ENCODE measurements around the gene ADGRB2. TPM values are rescaled to one million over a fixed set of nuclear protein-coding genes. Genes with fewer than 3 reads are reported as not detected.
A peak's percentile ranks its signal among the peaks of the same experiment; 100 is the strongest.

Gene ADGRB2
- total and polyA plus RNA-seq, 2 donors from 2014 or later = 3.2 to 5.3 TPM

GRCh38 chr1:31735571-31735970 lies 28.6 kb downstream of the ADGRB2 start:
- Histone ChIP-seq H3K4me1 (ENCODE audit: control insufficient read depth in 2 of 3, insufficient read depth in 2 of 3, low read depth in 1 of 3, low read length in 3 of 3) (no peaks in the 10 kb centered on the region), H3K4me3 (ENCODE audit: low read length in 3 of 3) (no peak overlapping the region), H3K36me3 (ENCODE audit: control insufficient read depth in 2 of 3, insufficient read depth in 3 of 3, low read length in 3 of 3) (no peaks in the 10 kb centered on the region), H3K27me3 (ENCODE audit: control insufficient read depth, insufficient read depth, low read length) (no peaks in the 10 kb centered on the region), H3K27ac (ENCODE audit: low read depth in 2 of 2, low read length in 2 of 2) (no peak overlapping the region), H3K9ac (ENCODE audit: low read length in 3 of 3) (no peak overlapping the region), H3K9me3 (ENCODE audit: control insufficient read depth in 2 of 3, insufficient read depth in 1 of 3, low read length in 3 of 3) (no peaks in the 10 kb centered on the region)
- no peak for TF ChIP-seq CTCF (IDR thresholded peaks at IDR 0.05; ENCODE audit: borderline replicate concordance, extremely low read depth, insufficient read depth)
- no peak for FAIRE-seq
- intact Hi-C loops (cut with DNase I) = no loop called here
- no peak for DNase-seq

- Histone ChIP-seq H3K36me3 (ENCODE audit: control insufficient read depth in 2 of 3, insufficient read depth in 3 of 3, low read length in 3 of 3) (no peaks in the 10 kb centered on the region), H3K4me1 (ENCODE audit: control insufficient read depth in 2 of 3, insufficient read depth in 2 of 3, low read depth in 1 of 3, low read length in 3 of 3) (no peaks in the 10 kb centered on the region), H3K27me3 (ENCODE audit: control insufficient read depth, insufficient read depth, low read length) (no peaks in the 10 kb centered on the region), H3K4me3 (ENCODE audit: low read length in 3 of 3) (no peak overlapping the region), H3K27ac (ENCODE audit: low read depth in 2 of 2, low read length in 2 of 2) (no peak overlapping the region), H3K9me3 (ENCODE audit: control insufficient read depth in 2 of 3, insufficient read depth in 1 of 3, low read length in 3 of 3) (no peaks in the 10 kb centered on the region), H3K9ac (ENCODE audit: low read length in 3 of 3) (no peak overlapping the region)
- DNase-seq = peak in 1 of 5 donors; percentile 31
- FAIRE-seq = no peak
- intact Hi-C loops (cut with DNase I) = no loop called here
- TF ChIP-seq CTCF (IDR thresholded peaks at IDR 0.05; ENCODE audit: borderline replicate concordance, extremely low read depth, insufficient read depth) = no peak
Observed at GRCh38 chr1:31734582-31735107, 29.5 kb downstream of the ADGRB2 start.

- DNase-seq (no peak), FAIRE-seq (no peak)
- Histone ChIP-seq H3K36me3 (ENCODE audit: control insufficient read depth in 2 of 3, insufficient read depth in 3 of 3, low read length in 3 of 3) (no peaks in the 10 kb centered on the region), H3K4me3 (ENCODE audit: low read length in 3 of 3) (no peak overlapping the region), H3K4me1 (ENCODE audit: control insufficient read depth in 2 of 3, insufficient read depth in 2 of 3, low read depth in 1 of 3, low read length in 3 of 3) (no peaks in the 10 kb centered on the region), H3K27me3 (ENCODE audit: control insufficient read depth, insufficient read depth, low read length) (no peaks in the 10 kb centered on the region), H3K9me3 (ENCODE audit: control insufficient read depth in 2 of 3, insufficient read depth in 1 of 3, low read length in 3 of 3) (no peaks in the 10 kb centered on the region), H3K9ac (ENCODE audit: low read length in 3 of 3) (no peak overlapping the region), H3K27ac (ENCODE audit: low read depth in 2 of 2, low read length in 2 of 2) (no peak overlapping the region)
- intact Hi-C loops (cut with DNase I) = no loop called here
- TF ChIP-seq CTCF (IDR thresholded peaks at IDR 0.05; ENCODE audit: borderline replicate concordance, extremely low read depth, insufficient read depth) = no peak
Observed at GRCh38 chr1:31733389-31734219, 30.5 kb downstream of the ADGRB2 start.

All from kidney (tissue), 14 donors.